SK-N-SH (cell line): ENCODE data around the gene CFAP69. TPM values are rescaled to one million over a fixed set of nuclear protein-coding genes. Genes with fewer than 3 reads are reported as not detected.
"Not testable (repeated sequence)": the region's sequence is repeated elsewhere in the genome, so short reads cannot be mapped to it uniquely, and the experiment has no call there.

Experiments
- CTCF ChIA-PET: fragments of 300-600, 350-600 bp; formaldehyde crosslinking; extraction: SDS; loops from one replicate; lab custom pipeline; 2021; lab: Yijun Ruan, JAX
- POLR2A ChIA-PET: fragments of 350-600 bp; sonication (Branson Sonifier 250); formaldehyde crosslinking; extraction: SDS; loops from one replicate; lab custom pipeline; 2020; ENCODE audit warnings: antibody characterized with exemption, inconsistent platforms; lab: Yijun Ruan, JAX
- DNase-seq: peaks from one replicate; pipeline ENCODE4 v3.0.0; 2012
- H2AFZ ChIP-seq: fragments of 200-600 bp; sonication (generic); 2 replicates; pipeline ENCODE4 v1.8.1; 2016; ENCODE audit warnings: antibody characterized with exemption, mild to moderate bottlenecking, low read depth
- H3F3A ChIP-seq: fragments of 200-600 bp; sonication (generic); replicated peaks from 2 replicates; pipeline ENCODE3; 2016; ENCODE audit warnings: antibody characterized with exemption, mild to moderate bottlenecking; ENCODE audit not compliant: insufficient read depth
- H3K27ac ChIP-seq, 2 experiments: fragments of 200-500 bp in 1 of 2; fragments of 200-600 bp in 1 of 2; sonication (Bioruptor generic) in 1 of 2; sonication (generic), shearing (Covaris generic) in 1 of 2; 2 replicates each; pipeline versions ENCODE4 v1.5.1 to v1.6.1; 2014 to 2016; ENCODE audit warnings: low read depth in 2 of 2, inconsistent platforms in 1 of 2, low read length in 1 of 2, mild to moderate bottlenecking in 1 of 2, mixed read lengths in 1 of 2
- H3K27me3 ChIP-seq: fragments of 200-600 bp; sonication (generic), shearing (Covaris generic); 2 replicates; pipeline ENCODE4 v1.6.1; 2016; ENCODE audit warnings: mixed run types; ENCODE audit not compliant: insufficient read depth
- H3K36me3 ChIP-seq, 2 experiments: fragments of 200-500 bp in 1 of 2; fragments of 200-600 bp in 1 of 2; sonication (Bioruptor generic) in 1 of 2; sonication (generic) in 1 of 2; replicated peaks in 1 of 2; 2 replicates each; pipeline versions ENCODE3 to v1.5.1; 2014 to 2016; ENCODE audit warnings: low read length in 1 of 2, mild to moderate bottlenecking in 1 of 2; ENCODE audit not compliant: insufficient read depth in 2 of 2, control insufficient read depth in 1 of 2
- H3K4me1 ChIP-seq, 2 experiments: fragments of 200-500 bp in 1 of 2; fragments of 200-600 bp in 1 of 2; sonication (Bioruptor generic) in 1 of 2; sonication (generic), shearing (Covaris generic) in 1 of 2; 2 replicates each; pipeline versions ENCODE4 v1.5.1 to v1.6.1; 2014 to 2016; ENCODE audit warnings: low read depth in 1 of 2, low read length in 1 of 2, mixed run types in 1 of 2; ENCODE audit not compliant: insufficient read depth in 2 of 2, control insufficient read depth in 1 of 2
- H3K4me2 ChIP-seq: fragments of 200-600 bp; sonication (generic), shearing (Covaris generic); 2 replicates; pipeline ENCODE4 v1.6.1; 2017; ENCODE audit warnings: mixed run types
- H3K4me3 ChIP-seq, 2 experiments: fragments of 200-500 bp in 1 of 2; fragments of 200-600 bp in 1 of 2; sonication (Bioruptor generic) in 1 of 2; sonication (generic), shearing (Covaris generic) in 1 of 2; 2 replicates each; pipeline versions ENCODE4 v1.5.1 to v1.8.1; 2014 to 2016; ENCODE audit warnings: low read depth in 2 of 2, inconsistent platforms in 1 of 2, low read length in 1 of 2, mild to moderate bottlenecking in 1 of 2, mixed read lengths in 1 of 2, moderate library complexity in 1 of 2
- H3K79me2 ChIP-seq: fragments of 200-600 bp; sonication (generic); 2 replicates; pipeline ENCODE4 v1.8.1; 2017; ENCODE audit warnings: mild to moderate bottlenecking; ENCODE audit not compliant: insufficient read depth
- H3K9ac ChIP-seq: fragments of 200-600 bp; sonication (generic); 2 replicates; pipeline ENCODE4 v1.6.1; 2017; ENCODE audit warnings: mixed run types
- H3K9me2 ChIP-seq: fragments of 200-600 bp; sonication (generic); 2 replicates; pipeline ENCODE4 v1.6.1; 2017; ENCODE audit warnings: mixed run types
- H3K9me3 ChIP-seq: fragments of 200-600 bp; sonication (generic); 2 replicates; pipeline ENCODE4 v1.6.1; 2017; ENCODE audit warnings: mixed run types, mild to moderate bottlenecking, moderate library complexity
- H4K20me1 ChIP-seq: fragments of 200-600 bp; sonication (generic); 2 replicates; pipeline ENCODE4 v1.6.1; 2017; ENCODE audit warnings: mild to moderate bottlenecking, mixed run types; ENCODE audit not compliant: insufficient read depth
- ELF1 ChIP-seq: IDR thresholded peaks from 2 replicates; pipeline ENCODE4 v1.4.0; 2012
- GATA2 ChIP-seq: sonication (generic); formaldehyde crosslinking; IDR thresholded peaks from 2 replicates; pipeline ENCODE4 v1.5.0; 2020; ENCODE audit warnings: mild to moderate bottlenecking, missing genetic modification reagents
- NFIC ChIP-seq: IDR thresholded peaks from 2 replicates; pipeline ENCODE4 v1.4.0; 2012; ENCODE audit warnings: borderline replicate concordance
- RAD21 ChIP-seq: IDR thresholded peaks from 2 replicates; pipeline ENCODE4 v1.6.1; 2012; ENCODE audit warnings: mild to moderate bottlenecking, low read length
- REST ChIP-seq: IDR thresholded peaks from 2 replicates; pipeline ENCODE4 v1.6.1; 2012; ENCODE audit warnings: mild to moderate bottlenecking, low read depth, low read length, moderate library complexity
- WGBS: methylation state at CpG from one replicate; pipeline ENCODE4 v1.1.6; 2017; ENCODE audit warnings: low lambda C conversion rate; 5-methylcytosine and 5-hydroxymethylcytosine counted together
- polyA plus RNA-seq, 3 experiments: library from polyadenylated mRNA; depleted of rRNA; stranded (reverse); fragments of >200 nt; gene quantifications; 2 replicates each; pipeline ENCODE4 v1.2.3, GENCODE V29; 2012
- TF ChIP-seq, protein P1 (sequence below): IDR thresholded peaks from 2 replicates; pipeline ENCODE4 v1.4.0; 2012; ENCODE audit warnings: low read depth, borderline replicate concordance
- TF ChIP-seq, protein P2 (sequence below): fragments of 150-350 bp; IDR thresholded peaks from 2 replicates; pipeline ENCODE4 v1.6.1; 2017; ENCODE audit warnings: antibody characterized with exemption, low read length, low read depth, borderline replicate concordance

Gene CFAP69
- polyA plus RNA-seq, 1 of the 3 experiments (the other 2 are of a cell fraction): 2.3 TPM

GRCh38 chr7:90326500-90326899 is 81.5 kb downstream of the CFAP69 start:
- H4K20me1 ChIP-seq: no peaks in the 10 kb centered on the region
- ChIA-PET POLR2A (no interaction called here), CTCF (interaction anchor here (1.3 kb wide), 1 partner anchor 13 kb away, joined by 3 read pairs; no protein-coding TSS in a partner anchor)

GRCh38 chr7:90334193-90334843 is 89.3 kb downstream of the CFAP69 start:
- H3K36me3 ChIP-seq: no peaks in the 10 kb centered on the region
- DNase-seq: no peak
- H4K20me1 ChIP-seq: no peaks in the 10 kb centered on the region
- peaks cover 6% of the 10 kb centered on the region for H3F3A ChIP-seq
- no peak for TF ChIP-seq GATA2 (CRISPR knock-in tag)
- TF ChIP-seq ELF1: no peak
- TF ChIP-seq RAD21: no peak
- no peak for TF ChIP-seq NFIC
- TF ChIP-seq, protein P1, sequence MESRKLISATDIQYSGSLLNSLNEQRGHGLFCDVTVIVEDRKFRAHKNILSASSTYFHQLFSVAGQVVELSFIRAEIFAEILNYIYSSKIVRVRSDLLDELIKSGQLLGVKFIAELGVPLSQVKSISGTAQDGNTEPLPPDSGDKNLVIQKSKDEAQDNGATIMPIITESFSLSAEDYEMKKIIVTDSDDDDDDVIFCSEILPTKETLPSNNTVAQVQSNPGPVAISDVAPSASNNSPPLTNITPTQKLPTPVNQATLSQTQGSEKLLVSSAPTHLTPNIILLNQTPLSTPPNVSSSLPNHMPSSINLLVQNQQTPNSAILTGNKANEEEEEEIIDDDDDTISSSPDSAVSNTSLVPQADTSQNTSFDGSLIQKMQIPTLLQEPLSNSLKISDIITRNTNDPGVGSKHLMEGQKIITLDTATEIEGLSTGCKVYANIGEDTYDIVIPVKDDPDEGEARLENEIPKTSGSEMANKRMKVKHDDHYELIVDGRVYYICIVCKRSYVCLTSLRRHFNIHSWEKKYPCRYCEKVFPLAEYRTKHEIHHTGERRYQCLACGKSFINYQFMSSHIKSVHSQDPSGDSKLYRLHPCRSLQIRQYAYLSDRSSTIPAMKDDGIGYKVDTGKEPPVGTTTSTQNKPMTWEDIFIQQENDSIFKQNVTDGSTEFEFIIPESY: no peak
- TF ChIP-seq, protein P2, sequence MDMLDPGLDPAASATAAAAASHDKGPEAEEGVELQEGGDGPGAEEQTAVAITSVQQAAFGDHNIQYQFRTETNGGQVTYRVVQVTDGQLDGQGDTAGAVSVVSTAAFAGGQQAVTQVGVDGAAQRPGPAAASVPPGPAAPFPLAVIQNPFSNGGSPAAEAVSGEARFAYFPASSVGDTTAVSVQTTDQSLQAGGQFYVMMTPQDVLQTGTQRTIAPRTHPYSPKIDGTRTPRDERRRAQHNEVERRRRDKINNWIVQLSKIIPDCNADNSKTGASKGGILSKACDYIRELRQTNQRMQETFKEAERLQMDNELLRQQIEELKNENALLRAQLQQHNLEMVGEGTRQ: no peak
- TF ChIP-seq REST: no peak
- no peak overlapping the region for H3K9ac ChIP-seq
- WGBS: 83% methylated on average over 34 of the region's 48 CpGs
- H3K4me1 ChIP-seq: no peaks in the 10 kb centered on the region; a peak in 1 of 4 replicates
- H3K9me3 ChIP-seq: no peaks in the 10 kb centered on the region
- POLR2A ChIA-PET: no interaction called here
- no peak overlapping the region for H2AFZ ChIP-seq
- H3K4me2 ChIP-seq: no peak overlapping the region
- H3K79me2 ChIP-seq: no peaks in the 10 kb centered on the region
- no peak overlapping the region for H3K27ac ChIP-seq
- CTCF ChIA-PET: interaction anchor here (1.0 kb wide), 1 partner anchor 12 kb away, joined by 3 read pairs; no protein-coding TSS in a partner anchor
- no peak overlapping the region for H3K4me3 ChIP-seq
- no peaks in the 10 kb centered on the region; the same call in 1 of the 2 replicates for H3K27me3 ChIP-seq
- H3K9me2 ChIP-seq: no peaks in the 10 kb centered on the region

More at GRCh38 chr7:90326500-90326899, 81.5 kb downstream of the CFAP69 start:
- TF ChIP-seq REST (no peak), GATA2 (CRISPR knock-in tag) (no peak)
- 0% methylated on average over 1 of the region's 1 CpG for WGBS
- Histone ChIP-seq H3K36me3 (no peaks in the 10 kb centered on the region), H3K9me2 (no peaks in the 10 kb centered on the region), H3K9me3 (no peaks in the 10 kb centered on the region), H3K27me3 (no peaks in the 10 kb centered on the region; the same call in 1 of the 2 replicates), H3K9ac (no peak overlapping the region), H3F3A (no peaks in the 10 kb centered on the region), H2AFZ (no peak overlapping the region), H3K27ac (no peak overlapping the region), H3K4me1 (no peaks in the 10 kb centered on the region), H3K4me3 (no peak overlapping the region), H3K79me2 (no peaks in the 10 kb centered on the region), H3K4me2 (no peak overlapping the region)
- DNase-seq: no peak

DNA sequence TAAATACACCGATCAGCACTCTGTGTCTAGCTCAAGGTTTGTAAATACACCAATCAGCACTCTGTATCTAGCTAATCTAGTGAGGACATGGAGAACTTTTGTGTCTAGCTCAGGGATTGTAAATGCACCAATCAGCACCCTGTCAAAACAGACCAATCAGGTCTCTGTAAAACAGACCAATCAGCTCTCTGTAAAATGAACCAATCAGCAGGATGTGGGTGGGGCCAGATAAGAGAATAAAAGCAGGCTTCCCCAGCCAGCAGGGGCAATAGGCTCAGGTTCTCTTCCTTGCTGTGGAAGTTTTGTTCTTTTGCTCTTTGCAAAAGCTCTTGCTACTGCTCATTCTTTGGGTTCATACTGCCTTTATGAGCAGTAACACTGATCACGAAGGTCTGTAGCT is 90.0 kb downstream of the CFAP69 start:
- CTCF ChIA-PET: interaction anchor here (1.0 kb wide), 1 partner anchor 11 kb away, joined by 3 read pairs; no protein-coding TSS in a partner anchor
- H3K4me2 ChIP-seq, H2AFZ ChIP-seq, H4K20me1 ChIP-seq, H3K4me1 ChIP-seq, H3K36me3 ChIP-seq, H3K9me3 ChIP-seq, H3F3A ChIP-seq, H3K27ac ChIP-seq, POLR2A ChIA-PET, DNase-seq, H3K9me2 ChIP-seq, H3K9ac ChIP-seq, H3K4me3 ChIP-seq, H3K27me3 ChIP-seq, H3K79me2 ChIP-seq: not testable (repeated sequence)
- WGBS: 77% methylated on average over 2 of the region's 2 CpGs
